ENCODE results near the gene SEMA6A. TPM values are rescaled to one million over a fixed set of nuclear protein-coding genes. Genes with fewer than 3 reads are reported as not detected.

SEMA6A gene
- total RNA-seq, 1 experiment from 2014 or later: 18.3 TPM

- Histone ChIP-seq H3K27me3 (replicated peaks; ENCODE audit: control insufficient read depth, insufficient read depth, low read length) (no peaks in the 10 kb centered on the region), H3K9me3 (no peaks in the 10 kb centered on the region), H3K4me3 (ENCODE audit: low read depth, low read length) (no peak overlapping the region), H3K4me1 (no peaks in the 10 kb centered on the region), H3K36me3 (ENCODE audit: control insufficient read depth, insufficient read depth, low read length) (peaks cover 1% of the 10 kb centered on the region; the same call in 1 of the 2 replicates)
- no peaks in the 10 kb centered on the region for H3K9me3 Mint-ChIP-seq (ENCODE audit: unreplicated experiment)
- H3K36me3 Mint-ChIP-seq (ENCODE audit: insufficient read depth, unreplicated experiment): peaks cover 6% of the 10 kb centered on the region
- no TSS peak for BruUV-seq (replicated peaks)
- H3K27me3 Mint-ChIP-seq (ENCODE audit: insufficient read depth, unreplicated experiment): no peaks in the 10 kb centered on the region
- ChIA-PET CTCF (no interaction called here), POLR2A (no interaction called here)
- no peak overlapping the region for H3K27ac Mint-ChIP-seq (ENCODE audit: unreplicated experiment)
- no peak for TF ChIP-seq CTCF (IDR thresholded peaks at IDR 0.05; ENCODE audit: insufficient read depth in 1 of 2, low read depth in 1 of 2, low read length in 1 of 2, severe bottlenecking in 1 of 2, unreplicated experiment in 1 of 2)
- intact Hi-C loops (cut with micrococcal nuclease; ENCODE audit: unreplicated experiment): no loop called here
- no peaks in the 10 kb centered on the region for H3K4me1 Mint-ChIP-seq (ENCODE audit: low read depth, unreplicated experiment)
- no peak for DNase-seq
- no peak overlapping the region for H3K4me3 Mint-ChIP-seq (ENCODE audit: unreplicated experiment)
These were observed 120.6 kb downstream of the SEMA6A start for GRCh38 chr5:116453988-116454411.

- Histone ChIP-seq H3K4me1 (no peaks in the 10 kb centered on the region), H3K9me3 (no peaks in the 10 kb centered on the region), H3K27me3 (replicated peaks; ENCODE audit: control insufficient read depth, insufficient read depth, low read length) (no peaks in the 10 kb centered on the region), H3K36me3 (ENCODE audit: control insufficient read depth, insufficient read depth, low read length) (peaks cover 1% of the 10 kb centered on the region; the same call in 1 of the 2 replicates), H3K4me3 (ENCODE audit: low read depth, low read length) (no peak overlapping the region)
- Mint-ChIP-seq H3K4me1 (ENCODE audit: low read depth, unreplicated experiment) (no peaks in the 10 kb centered on the region), H3K9me3 (ENCODE audit: unreplicated experiment) (no peaks in the 10 kb centered on the region), H3K4me3 (ENCODE audit: unreplicated experiment) (no peak overlapping the region), H3K27me3 (ENCODE audit: insufficient read depth, unreplicated experiment) (no peaks in the 10 kb centered on the region), H3K27ac (ENCODE audit: unreplicated experiment) (no peak overlapping the region), H3K36me3 (ENCODE audit: insufficient read depth, unreplicated experiment) (peaks cover 14% of the 10 kb centered on the region)
- DNase-seq: no peak
- TF ChIP-seq CTCF (IDR thresholded peaks at IDR 0.05; ENCODE audit: insufficient read depth in 1 of 2, low read depth in 1 of 2, low read length in 1 of 2, severe bottlenecking in 1 of 2, unreplicated experiment in 1 of 2): no peak
- intact Hi-C loops (cut with micrococcal nuclease; ENCODE audit: unreplicated experiment): no loop called here
- ChIA-PET CTCF (no interaction called here), POLR2A (no interaction called here)
- BruUV-seq (replicated peaks): no TSS peak
These were observed 121.8 kb downstream of the SEMA6A start for GRCh38 chr5:116452774-116453368.

- Histone ChIP-seq H3K36me3 (ENCODE audit: control insufficient read depth, insufficient read depth, low read length) (peaks cover 1% of the 10 kb centered on the region; the same call in 1 of the 2 replicates), H3K27me3 (replicated peaks; ENCODE audit: control insufficient read depth, insufficient read depth, low read length) (no peaks in the 10 kb centered on the region), H3K4me3 (ENCODE audit: low read depth, low read length) (no peak overlapping the region), H3K9me3 (no peaks in the 10 kb centered on the region), H3K4me1 (no peaks in the 10 kb centered on the region)
- TF ChIP-seq CTCF (IDR thresholded peaks at IDR 0.05; ENCODE audit: insufficient read depth in 1 of 2, low read depth in 1 of 2, low read length in 1 of 2, severe bottlenecking in 1 of 2, unreplicated experiment in 1 of 2): no peak
- CTCF ChIA-PET: no interaction called here
- Mint-ChIP-seq H3K36me3 (ENCODE audit: insufficient read depth, unreplicated experiment) (peaks cover 20% of the 10 kb centered on the region), H3K27ac (ENCODE audit: unreplicated experiment) (no peak overlapping the region), H3K27me3 (ENCODE audit: insufficient read depth, unreplicated experiment) (no peaks in the 10 kb centered on the region), H3K4me1 (ENCODE audit: low read depth, unreplicated experiment) (no peaks in the 10 kb centered on the region), H3K4me3 (ENCODE audit: unreplicated experiment) (no peak overlapping the region), H3K9me3 (ENCODE audit: unreplicated experiment) (no peaks in the 10 kb centered on the region)
- DNase-seq: no peak
- no TSS peak for BruUV-seq (replicated peaks)
- intact Hi-C loops (cut with micrococcal nuclease; ENCODE audit: unreplicated experiment): no loop called here
- POLR2A ChIA-PET: no interaction called here
These were observed 122.6 kb downstream of the SEMA6A start for GRCh38 chr5:116451905-116452450.
